ENCODE measurements around the gene MGP. TPM values are rescaled to one million over a fixed set of nuclear protein-coding genes. Genes with fewer than 3 reads are reported as not detected.

The MGP gene
- total and polyA plus RNA-seq, 2 of the 8 experiments (the other 6 are each of a cell fraction or from before 2014, with no cell fraction given) = not detected

DNA sequence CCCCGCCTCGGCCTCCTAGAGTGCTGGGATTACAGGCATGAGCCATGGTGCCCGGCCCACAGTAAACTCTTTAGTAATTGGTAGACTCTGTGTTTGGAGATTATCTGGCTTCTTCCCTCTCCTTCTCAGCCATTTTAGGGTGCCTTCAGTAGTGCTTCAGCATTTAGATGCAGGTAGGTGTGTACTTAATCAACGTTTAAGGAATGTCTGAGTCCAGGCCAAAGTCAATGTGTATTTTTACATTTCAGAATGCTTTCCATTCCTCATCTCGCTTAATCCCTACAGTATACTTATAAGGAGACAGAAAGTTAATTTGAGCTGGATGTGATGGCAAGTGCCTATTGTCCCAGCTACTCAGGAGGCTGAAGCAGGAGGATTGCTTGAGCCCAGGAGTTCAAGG lies 20.5 kb upstream of the MGP start:
- H3K79me1 ChIP-seq (ENCODE audit: low read depth, low read length) = no peaks in the 10 kb centered on the region
- no peak overlapping the region for H3K4me3 ChIP-seq (ENCODE audit: extremely low read depth in 1 of 4, insufficient read depth in 2 of 4, low read depth in 3 of 4, low read length in 4 of 4)
- H3K9ac ChIP-seq (replicated peaks in 1 of 4; ENCODE audit: extremely low read depth in 1 of 4, low read depth in 3 of 4, low read length in 3 of 4) = no peak overlapping the region
- H3K4me2 ChIP-seq (ENCODE audit: insufficient read depth in 1 of 2, low read depth in 2 of 2, low read length in 2 of 2) = no peak overlapping the region
- H2AK5ac ChIP-seq (ENCODE audit: low read depth, low read length) = no peak overlapping the region
- no peak overlapping the region for H2BK5ac ChIP-seq (ENCODE audit: low read depth, low read length)
- no peak overlapping the region for H3K56ac ChIP-seq (replicated peaks; ENCODE audit: insufficient read length, low read depth, low read length)
- no peaks in the 10 kb centered on the region for H3K36me3 ChIP-seq (ENCODE audit: control insufficient read depth in 2 of 4, insufficient read depth in 4 of 4, low read length in 3 of 4)
- WGBS, 2 experiments (ENCODE audit: extremely low coverage in 1 of 2, insufficient coverage in 1 of 2, insufficient read length in 1 of 2, insufficient replicate concordance in 2 of 2, low coverage in 1 of 2, low lambda C conversion rate in 2 of 2, missing lambda C conversion rate in 1 of 2) = 93% methylated on average over 5 of the region's 5 CpGs; no CpG with 5 or more reads in 1 of the 2 experiments
- no peak overlapping the region for H4K5ac ChIP-seq (ENCODE audit: insufficient read length, low read depth, low read length)
- no peak for DNase-seq (ENCODE audit: low read depth in 1 of 2, low spot score in 2 of 2)
- POLR2A ChIA-PET (ENCODE audit: partially characterized antibody) = no interaction called here
- H4K8ac ChIP-seq (ENCODE audit: extremely low read depth, insufficient read depth, low read length) = no peak overlapping the region
- no peak for FAIRE-seq
- no peaks in the 10 kb centered on the region for H3K23me2 ChIP-seq (ENCODE audit: low read depth, low read length)
- no peak overlapping the region for H4K91ac ChIP-seq (replicated peaks; ENCODE audit: insufficient read length, low read length)
- no peaks in the 10 kb centered on the region for H4K20me1 ChIP-seq (replicated peaks in 1 of 2; ENCODE audit: control insufficient read depth in 1 of 2, insufficient read depth in 2 of 2, low read length in 2 of 2)
- no peak overlapping the region for H3K18ac ChIP-seq (ENCODE audit: extremely low read depth, low read length)
- no peak overlapping the region for H3K27ac ChIP-seq (ENCODE audit: low read depth, low read length)
- no peaks in the 10 kb centered on the region for H3K79me2 ChIP-seq (ENCODE audit: control insufficient read depth in 1 of 2, insufficient read depth in 2 of 2, low read length in 2 of 2)
- H3K4ac ChIP-seq (replicated peaks; ENCODE audit: insufficient read length, low read depth, low read length) = no peak overlapping the region
- no peak overlapping the region for H3K14ac ChIP-seq (ENCODE audit: insufficient read length)
- H3K23ac ChIP-seq (ENCODE audit: insufficient read length) = no peak overlapping the region
- H3K27me3 ChIP-seq (replicated peaks in 1 of 4; ENCODE audit: control insufficient read depth in 3 of 4, extremely low read depth in 1 of 4, insufficient read depth in 3 of 4, low read length in 3 of 4) = no peaks in the 10 kb centered on the region
- no peak overlapping the region for H2BK20ac ChIP-seq (ENCODE audit: low read length)
- H2AFZ ChIP-seq (ENCODE audit: low read length) = no peak overlapping the region
- no peak overlapping the region for H2BK120ac ChIP-seq (replicated peaks; ENCODE audit: low read depth, low read length)
- CTCF ChIA-PET (ENCODE audit: partially characterized antibody) = no interaction called here
- H2BK15ac ChIP-seq (ENCODE audit: low read length) = no peak overlapping the region
- H2BK12ac ChIP-seq (ENCODE audit: low read depth, low read length) = no peak overlapping the region
- H3K9me3 ChIP-seq (ENCODE audit: insufficient read depth in 2 of 2, low read depth in 1 of 2, low read length in 1 of 2) = no peaks in the 10 kb centered on the region
- H3K4me1 ChIP-seq (replicated peaks in 1 of 4; ENCODE audit: control insufficient read depth in 3 of 4, insufficient read depth in 4 of 4, low read length in 3 of 4) = no peaks in the 10 kb centered on the region
- TF ChIP-seq ATF3 (IDR thresholded peaks at IDR 0.05; ENCODE audit: insufficient read depth, low read depth, low read length) = no peak
- no peak for TF ChIP-seq POLR2AphosphoS5 (IDR thresholded peaks at IDR 0.05; ENCODE audit: low read depth, low read length)
- no peak for TF ChIP-seq RNF2 (IDR thresholded peaks at IDR 0.05; ENCODE audit: borderline replicate concordance, low read depth, low read length, missing control alignments, poor library complexity, severe bottlenecking)
- TF ChIP-seq RBBP5 (IDR thresholded peaks at IDR 0.05; ENCODE audit: borderline replicate concordance, low read depth, low read length) = no peak
- TF ChIP-seq, protein P1, sequence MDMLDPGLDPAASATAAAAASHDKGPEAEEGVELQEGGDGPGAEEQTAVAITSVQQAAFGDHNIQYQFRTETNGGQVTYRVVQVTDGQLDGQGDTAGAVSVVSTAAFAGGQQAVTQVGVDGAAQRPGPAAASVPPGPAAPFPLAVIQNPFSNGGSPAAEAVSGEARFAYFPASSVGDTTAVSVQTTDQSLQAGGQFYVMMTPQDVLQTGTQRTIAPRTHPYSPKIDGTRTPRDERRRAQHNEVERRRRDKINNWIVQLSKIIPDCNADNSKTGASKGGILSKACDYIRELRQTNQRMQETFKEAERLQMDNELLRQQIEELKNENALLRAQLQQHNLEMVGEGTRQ (IDR thresholded peaks at IDR 0.05; ENCODE audit: low read length) = no peak
- TF ChIP-seq HDAC2 (IDR thresholded peaks at IDR 0.05; ENCODE audit: borderline replicate concordance in 1 of 2, low read depth in 2 of 2, low read length in 2 of 2) = no peak

All from H1 (cell line).